ENCODE data around the gene ANKMY1. TPM values are rescaled to one million over a fixed set of nuclear protein-coding genes. Genes with fewer than 3 reads are reported as not detected.

The ANKMY1 gene
- total and polyA plus RNA-seq, 2 of the 8 experiments (the other 6 are each of a cell fraction or from before 2014, with no cell fraction given), result 4.5 to 4.8 TPM

GRCh38 chr2:240441993-240442411 is 115.8 kb downstream of the ANKMY1 start:
- Histone ChIP-seq H3K9ac (replicated peaks in 1 of 4; ENCODE audit: extremely low read depth in 1 of 4, low read depth in 3 of 4, low read length in 3 of 4) (no peak overlapping the region), H3K4me3 (ENCODE audit: extremely low read depth in 1 of 4, insufficient read depth in 2 of 4, low read depth in 3 of 4, low read length in 4 of 4) (no peak overlapping the region), H3K56ac (replicated peaks; ENCODE audit: insufficient read length, low read depth, low read length) (no peak overlapping the region), H3K23me2 (ENCODE audit: low read depth, low read length) (no peaks in the 10 kb centered on the region), H3K36me3 (ENCODE audit: control insufficient read depth in 2 of 4, insufficient read depth in 4 of 4, low read length in 3 of 4) (no peaks in the 10 kb centered on the region; a peak in 1 of 8 replicates), H3K4me2 (ENCODE audit: insufficient read depth in 1 of 2, low read depth in 2 of 2, low read length in 2 of 2) (no peak overlapping the region), H4K5ac (ENCODE audit: insufficient read length, low read depth, low read length) (no peak overlapping the region), H3K18ac (ENCODE audit: extremely low read depth, low read length) (no peak overlapping the region), H4K91ac (replicated peaks; ENCODE audit: insufficient read length, low read length) (peak overlapping the region; percentile 42), H3K23ac (ENCODE audit: insufficient read length) (no peak overlapping the region), H3K4me1 (replicated peaks in 1 of 4; ENCODE audit: control insufficient read depth in 3 of 4, insufficient read depth in 4 of 4, low read length in 3 of 4) (peaks cover 0 to 5% (median under 1%) of the 10 kb centered on the region in 4 experiments; a peak in 2 of 7 replicates), H3K79me1 (ENCODE audit: low read depth, low read length) (peaks cover 5% of the 10 kb centered on the region; the same call in 1 of the 2 replicates), H3K27me3 (replicated peaks in 1 of 4; ENCODE audit: control insufficient read depth in 3 of 4, extremely low read depth in 1 of 4, insufficient read depth in 3 of 4, low read length in 3 of 4) (peaks cover 11 to 12% (median 11%) of the 10 kb centered on the region in 4 experiments), H2BK15ac (ENCODE audit: low read length) (no peak overlapping the region), H2BK120ac (replicated peaks; ENCODE audit: low read depth, low read length) (no peak overlapping the region), H2BK5ac (ENCODE audit: low read depth, low read length) (no peak overlapping the region), H3K4ac (replicated peaks; ENCODE audit: insufficient read length, low read depth, low read length) (no peak overlapping the region), H2BK20ac (ENCODE audit: low read length) (no peak overlapping the region), H2AK5ac (ENCODE audit: low read depth, low read length) (no peak overlapping the region), H3K27ac (ENCODE audit: low read depth, low read length) (no peak overlapping the region), H4K20me1 (replicated peaks in 1 of 2; ENCODE audit: control insufficient read depth in 1 of 2, insufficient read depth in 2 of 2, low read length in 2 of 2) (peaks cover 21 to 48% of the 10 kb centered on the region in 2 experiments), H3K9me3 (ENCODE audit: insufficient read depth in 2 of 2, low read depth in 1 of 2, low read length in 1 of 2) (no peaks in the 10 kb centered on the region), H2BK12ac (ENCODE audit: low read depth, low read length) (no peak overlapping the region; the same call in 1 of the 2 replicates), H3K79me2 (ENCODE audit: control insufficient read depth in 1 of 2, insufficient read depth in 2 of 2, low read length in 2 of 2) (peaks cover 0 to 6% of the 10 kb centered on the region in 2 experiments; a peak in 1 of 4 replicates), H3K14ac (ENCODE audit: insufficient read length) (no peak overlapping the region), H4K8ac (ENCODE audit: extremely low read depth, insufficient read depth, low read length) (peak overlapping the region; percentile 25; the same call in 1 of the 2 replicates), H2AFZ (ENCODE audit: low read length) (no peak overlapping the region)
- FAIRE-seq, result no peak
- ChIA-PET CTCF (ENCODE audit: partially characterized antibody) (interaction anchor here (1.0 to 1.9 kb wide), 3 partner anchors 10 to 209 kb away, joined by 3 to 5 read pairs (median 4); no protein-coding TSS in a partner anchor), POLR2A (ENCODE audit: partially characterized antibody) (no interaction called here)
- DNase-seq (ENCODE audit: low read depth in 1 of 2, low spot score in 2 of 2), result no peak
- TF ChIP-seq NANOG (IDR thresholded peaks at IDR 0.05; ENCODE audit: insufficient read depth, low read depth, low read length, poor library complexity, severe bottlenecking) (no peak), BCL11A (IDR thresholded peaks at IDR 0.05; ENCODE audit: low read depth in 2 of 2, low read length in 2 of 2) (no peak), EGR1 (IDR thresholded peaks at IDR 0.05; ENCODE audit: borderline replicate concordance, low read depth, low read length) (no peak), CHD1 (IDR thresholded peaks at IDR 0.05; ENCODE audit: low read depth, low read length) (no peak), POLR2AphosphoS5 (IDR thresholded peaks at IDR 0.05; ENCODE audit: low read depth, low read length) (no peak), CBX8 (IDR thresholded peaks at IDR 0.05; ENCODE audit: borderline replicate concordance, low read depth, low read length) (no peak), YY1 (IDR thresholded peaks at IDR 0.05; ENCODE audit: low read depth, low read length) (no peak), PHF8 (conservative IDR thresholded peaks at IDR 0.05; ENCODE audit: low read depth, low read length) (no peak), ZNF274 (IDR thresholded peaks at IDR 0.05; ENCODE audit: borderline replicate concordance, extremely low read depth, low read length) (no peak), RFX5 (IDR thresholded peaks at IDR 0.05; ENCODE audit: borderline replicate concordance, low read depth, low read length) (no peak)
- 82% methylated on average over 8 of the region's 17 CpGs; no CpG with 5 or more reads in 1 of the 2 experiments for WGBS, 2 experiments (ENCODE audit: extremely low coverage in 1 of 2, insufficient coverage in 1 of 2, insufficient read length in 1 of 2, insufficient replicate concordance in 2 of 2, low coverage in 1 of 2, low lambda C conversion rate in 2 of 2, missing lambda C conversion rate in 1 of 2)
